Measurements from ENCODE around the gene NOL8.

The NOL8 gene

DNA sequence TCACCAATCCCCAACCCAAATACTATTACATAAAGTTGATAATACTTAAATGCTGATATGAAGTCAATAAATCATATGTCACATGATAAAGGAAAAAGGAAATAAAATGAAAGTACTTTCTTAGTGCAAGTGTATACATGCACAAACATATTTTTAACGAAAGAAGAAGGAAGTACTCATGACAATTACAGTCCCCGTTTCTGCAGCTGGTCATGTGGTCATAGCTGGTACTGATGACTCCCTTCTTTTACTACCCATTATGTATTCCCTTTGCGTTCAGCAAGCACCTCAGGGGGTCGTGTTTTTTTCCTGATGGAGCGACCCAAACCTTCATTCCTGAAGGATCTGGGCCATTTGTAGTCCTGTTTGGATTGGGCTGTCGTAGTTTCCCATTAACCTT is 27.9 kb upstream of the NOL8 start:
- H3K27me3 ChIP-seq (ENCODE audit: insufficient read depth, low read depth, severe bottlenecking) = no peaks in the 10 kb centered on the region
- no peak overlapping the region for H3K4me3 ChIP-seq (ENCODE audit: low read depth, low read length)
- TF ChIP-seq CTCF (IDR thresholded peaks at IDR 0.05; ENCODE audit: low read depth, low read length) = no peak
- no peak overlapping the region for H3K27ac ChIP-seq
- H3K36me3 ChIP-seq = peaks cover 3% of the 10 kb centered on the region
- DNase-seq = no peak
- H3K9me3 ChIP-seq (ENCODE audit: severe bottlenecking) = peaks cover 2% of the 10 kb centered on the region

GRCh38 chr9:92350740-92351133 is 25.6 kb upstream of the NOL8 start:
- no peak for TF ChIP-seq CTCF (IDR thresholded peaks at IDR 0.05; ENCODE audit: low read depth, low read length)
- Histone ChIP-seq H3K27ac (no peak overlapping the region), H3K9me3 (ENCODE audit: severe bottlenecking) (peaks cover 2% of the 10 kb centered on the region), H3K27me3 (ENCODE audit: insufficient read depth, low read depth, severe bottlenecking) (no peaks in the 10 kb centered on the region), H3K36me3 (peaks cover 7% of the 10 kb centered on the region), H3K4me3 (ENCODE audit: low read depth, low read length) (no peak overlapping the region)
- DNase-seq = no peak

DNA sequence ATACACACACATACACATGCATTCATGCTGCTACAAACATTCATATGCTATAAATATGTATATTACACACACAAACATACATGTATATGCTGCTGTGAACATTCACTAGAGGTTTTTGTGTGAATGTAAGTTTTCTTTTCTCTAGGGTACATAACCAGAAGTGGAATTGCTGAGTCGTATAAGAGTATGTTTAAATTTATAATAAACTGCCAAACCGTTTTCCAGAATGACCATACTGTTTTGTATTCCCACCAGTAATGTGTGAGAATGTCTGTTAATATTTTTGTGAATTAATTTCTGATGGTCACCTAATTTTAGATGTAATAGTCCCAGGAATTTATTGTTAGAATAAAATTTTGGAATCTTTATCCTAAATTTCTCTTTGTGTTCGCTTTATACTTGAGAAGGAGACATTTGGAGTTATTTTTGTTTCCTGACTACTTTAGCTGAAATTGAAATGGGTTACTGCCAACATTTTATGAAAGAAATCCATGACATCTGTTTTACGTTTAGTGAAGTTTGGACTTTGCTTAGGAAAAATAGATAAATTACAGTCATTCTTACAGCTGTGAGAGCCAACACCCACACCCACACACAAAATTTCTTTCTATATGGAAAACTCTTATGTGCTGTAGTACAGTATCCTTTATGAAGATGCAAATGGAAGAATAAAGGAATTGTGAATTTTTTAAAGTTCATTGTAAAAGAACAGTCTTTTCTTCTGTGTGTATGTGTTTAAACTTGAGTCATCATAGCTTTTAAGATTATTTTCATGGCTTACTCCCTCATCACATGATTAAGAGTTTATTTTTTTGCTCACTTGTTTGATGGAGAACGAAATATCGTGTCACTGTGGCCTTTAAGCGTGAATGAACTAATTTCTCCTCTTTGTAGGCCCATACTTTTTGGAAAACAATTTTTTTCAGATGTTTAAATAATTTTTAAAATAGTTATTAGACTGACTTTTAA is 24.9 kb upstream of the NOL8 start:
- TF ChIP-seq CTCF (IDR thresholded peaks at IDR 0.05; ENCODE audit: low read depth, low read length) = no peak
- Histone ChIP-seq H3K27me3 (ENCODE audit: insufficient read depth, low read depth, severe bottlenecking) (no peaks in the 10 kb centered on the region), H3K27ac (no peak overlapping the region), H3K36me3 (peaks cover 7% of the 10 kb centered on the region), H3K4me3 (ENCODE audit: low read depth, low read length) (no peak overlapping the region), H3K9me3 (ENCODE audit: severe bottlenecking) (peaks cover 2% of the 10 kb centered on the region)
- DNase-seq = no peak

- TF ChIP-seq CTCF (IDR thresholded peaks at IDR 0.05; ENCODE audit: low read depth, low read length) = no peak
- Histone ChIP-seq H3K4me3 (ENCODE audit: low read depth, low read length) (no peak overlapping the region), H3K27me3 (ENCODE audit: insufficient read depth, low read depth, severe bottlenecking) (no peaks in the 10 kb centered on the region), H3K36me3 (peaks cover 7% of the 10 kb centered on the region), H3K9me3 (ENCODE audit: severe bottlenecking) (no peaks in the 10 kb centered on the region), H3K27ac (no peak overlapping the region)
- no peak for DNase-seq
Measured at GRCh38 chr9:92345582-92345981, 20.4 kb upstream of the NOL8 start.

- no peak for TF ChIP-seq CTCF (IDR thresholded peaks at IDR 0.05; ENCODE audit: low read depth, low read length)
- H3K27me3 ChIP-seq (ENCODE audit: insufficient read depth, low read depth, severe bottlenecking) = no peaks in the 10 kb centered on the region
- DNase-seq = no peak
- H3K36me3 ChIP-seq = peaks cover 19% of the 10 kb centered on the region
- no peak overlapping the region for H3K4me3 ChIP-seq (ENCODE audit: low read depth, low read length)
- H3K27ac ChIP-seq = no peak overlapping the region
- no peaks in the 10 kb centered on the region for H3K9me3 ChIP-seq (ENCODE audit: severe bottlenecking)
Measured at GRCh38 chr9:92342825-92343488, 17.8 kb upstream of the NOL8 start.

Measured in WERI-Rb-1 (cell line).